IPS-18a (cell line): ENCODE results near the gene NDUFC1.
"Not testable (repeated sequence)": the region's sequence is repeated elsewhere in the genome, so short reads cannot be mapped to it uniquely, and the experiment has no call there.

ENCODE experiments used
- H3K27ac ChIP-seq: one replicate; pipeline ENCODE4 v1.5.1; 2013; ENCODE audit warnings: low read length
- H3K27me3 ChIP-seq: one replicate; pipeline ENCODE4 v1.6.1; 2013; ENCODE audit warnings: mild to moderate bottlenecking, low read length; ENCODE audit not compliant: control insufficient read depth, insufficient read depth
- H3K36me3 ChIP-seq: one replicate; pipeline ENCODE4 v1.6.1; 2013; ENCODE audit warnings: low read depth, low read length; ENCODE audit not compliant: control insufficient read depth
- H3K4me1 ChIP-seq: one replicate; pipeline ENCODE4 v1.6.1; 2013; ENCODE audit warnings: low read depth, low read length; ENCODE audit not compliant: control insufficient read depth
- H3K4me3 ChIP-seq: one replicate; pipeline ENCODE4 v1.5.1; 2013; ENCODE audit warnings: low read length
- H3K9ac ChIP-seq: one replicate; pipeline ENCODE4 v1.6.1; 2013; ENCODE audit warnings: mild to moderate bottlenecking, low read length, moderate library complexity
- H3K9me3 ChIP-seq: one replicate; pipeline ENCODE4 v1.6.1; 2013; ENCODE audit warnings: low read depth, low read length; ENCODE audit not compliant: control insufficient read depth

NDUFC1 gene

DNA sequence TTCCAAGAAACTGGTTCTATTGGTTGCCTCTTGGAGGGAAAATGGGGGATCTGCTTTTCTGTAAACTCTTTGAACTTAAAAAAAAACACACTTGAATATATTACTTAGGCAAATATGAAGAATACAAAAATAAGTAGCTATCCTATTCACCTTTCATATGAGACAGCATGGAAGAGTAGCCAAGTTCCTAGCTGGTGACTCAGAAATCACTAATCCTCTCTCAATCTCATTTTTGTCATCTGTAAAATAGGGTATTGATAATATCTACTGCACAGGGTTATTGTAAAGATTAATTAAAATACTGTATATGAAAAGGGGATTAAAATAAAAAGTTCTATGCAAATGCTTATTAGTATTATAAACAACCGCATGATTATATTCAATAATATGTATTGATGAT is 35.0 kb downstream of the NDUFC1 start:
- H3K9me3 ChIP-seq = no peaks in the 10 kb centered on the region
- no peaks in the 10 kb centered on the region for H3K27me3 ChIP-seq
- H3K36me3 ChIP-seq = no peaks in the 10 kb centered on the region
- H3K4me1 ChIP-seq = peaks cover 8% of the 10 kb centered on the region
- H3K27ac ChIP-seq = no peak overlapping the region
- no peak overlapping the region for H3K4me3 ChIP-seq
- H3K9ac ChIP-seq = no peak overlapping the region

DNA sequence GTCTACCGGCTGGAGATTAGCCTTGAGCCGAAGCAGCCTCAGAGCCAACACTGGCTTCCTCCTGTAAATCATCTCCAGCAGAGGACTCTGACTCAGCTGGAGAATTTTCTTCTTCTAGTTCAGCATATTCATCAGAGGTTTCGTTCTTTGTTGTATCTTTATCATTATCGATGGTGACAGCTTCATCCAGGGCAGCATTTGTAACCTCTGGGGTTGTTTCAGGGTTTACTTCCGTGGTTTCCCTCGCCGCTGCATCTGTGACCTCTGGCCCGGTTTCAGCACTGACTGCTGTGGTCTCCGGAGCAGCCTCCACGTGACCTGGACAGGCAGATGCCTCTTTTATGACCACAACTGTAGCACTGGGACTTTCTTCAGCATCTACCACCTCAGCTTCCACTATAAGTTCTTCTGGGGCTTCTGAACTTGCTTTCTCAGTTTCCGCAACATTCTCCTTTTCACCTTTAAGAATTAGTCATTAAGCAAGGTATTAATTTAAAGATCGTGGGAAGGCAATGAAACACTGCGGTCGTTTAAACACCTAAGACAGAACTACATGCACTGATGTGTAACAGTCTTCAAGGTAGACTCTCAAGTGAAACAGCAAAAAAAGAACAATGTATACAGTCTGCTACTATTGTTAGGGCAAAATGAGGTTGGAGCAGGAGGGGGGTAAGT is 35.6 kb downstream of the NDUFC1 start:
- no peaks in the 10 kb centered on the region for H3K27me3 ChIP-seq
- no peak overlapping the region for H3K9ac ChIP-seq
- H3K9me3 ChIP-seq = no peaks in the 10 kb centered on the region
- H3K27ac ChIP-seq = no peak overlapping the region
- H3K4me3 ChIP-seq = no peak overlapping the region
- H3K4me1 ChIP-seq = peaks cover 8% of the 10 kb centered on the region
- no peaks in the 10 kb centered on the region for H3K36me3 ChIP-seq

DNA sequence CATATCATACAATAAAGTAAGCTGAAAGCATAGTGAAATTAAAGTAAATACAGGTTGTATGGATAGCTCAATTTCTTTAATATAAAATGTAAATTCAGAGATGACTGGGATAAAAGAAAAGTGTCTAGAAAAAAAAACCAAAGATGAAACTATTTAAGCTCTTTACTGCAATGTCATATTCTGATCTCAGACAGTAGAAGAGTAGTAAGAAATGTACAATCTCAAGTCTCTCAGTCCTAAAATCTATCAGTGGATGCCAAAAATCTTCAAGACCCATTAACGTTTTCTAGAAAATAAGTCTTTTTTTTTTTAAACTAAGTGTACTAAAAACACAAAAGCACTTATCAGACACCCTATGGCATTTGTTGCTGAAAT is 36.1 kb downstream of the NDUFC1 start:
- H3K27ac ChIP-seq = no peak overlapping the region
- no peaks in the 10 kb centered on the region for H3K9me3 ChIP-seq
- no peak overlapping the region for H3K9ac ChIP-seq
- no peaks in the 10 kb centered on the region for H3K27me3 ChIP-seq
- peaks cover 8% of the 10 kb centered on the region for H3K4me1 ChIP-seq
- no peak overlapping the region for H3K4me3 ChIP-seq
- no peaks in the 10 kb centered on the region for H3K36me3 ChIP-seq

DNA sequence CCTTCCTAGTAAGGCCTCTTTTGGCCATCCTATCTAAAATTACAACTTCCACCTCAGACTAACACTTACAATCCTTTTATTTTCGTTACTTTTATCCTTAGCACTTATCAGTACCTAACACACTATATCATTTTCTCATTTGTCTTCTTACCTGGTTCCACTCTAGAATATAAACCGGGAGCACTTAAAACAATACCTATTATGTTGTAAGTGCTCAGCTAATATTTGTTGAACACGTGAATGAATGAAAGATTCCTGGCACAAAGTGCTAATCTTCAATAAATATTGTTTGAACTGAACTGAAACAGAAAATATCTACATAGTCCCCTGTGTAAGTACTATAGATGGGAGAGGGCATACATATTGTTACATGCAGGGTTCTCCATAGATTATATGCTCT is 36.6 kb downstream of the NDUFC1 start:
- Histone ChIP-seq H3K36me3 (no peaks in the 10 kb centered on the region), H3K9me3 (no peaks in the 10 kb centered on the region), H3K27ac (no peak overlapping the region), H3K9ac (no peak overlapping the region), H3K4me1 (peaks cover 8% of the 10 kb centered on the region), H3K4me3 (no peak overlapping the region), H3K27me3 (no peaks in the 10 kb centered on the region)

DNA sequence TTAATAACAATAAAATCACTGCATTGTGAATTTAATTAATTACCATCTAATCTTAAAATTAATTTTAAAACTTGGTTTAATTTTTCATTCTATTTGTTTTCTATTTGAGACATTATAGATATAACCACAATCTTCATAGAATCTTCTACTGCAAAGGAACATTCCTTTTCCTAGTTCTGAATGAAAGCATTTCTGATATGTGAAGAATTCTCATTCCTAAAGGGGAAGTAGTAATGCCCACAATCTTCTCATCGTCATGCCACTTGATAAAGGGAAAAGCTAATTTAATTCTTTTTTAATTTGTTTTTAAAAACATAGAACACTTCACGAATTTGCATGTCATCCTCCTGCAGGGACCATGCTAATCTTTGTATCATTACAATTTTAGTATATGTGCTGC is 45.9 kb downstream of the NDUFC1 start:
- Histone ChIP-seq H3K27me3 (no peaks in the 10 kb centered on the region), H3K36me3 (no peaks in the 10 kb centered on the region), H3K9me3 (no peaks in the 10 kb centered on the region), H3K4me1 (no peaks in the 10 kb centered on the region), H3K27ac (no peak overlapping the region), H3K9ac (no peak overlapping the region), H3K4me3 (no peak overlapping the region)

DNA sequence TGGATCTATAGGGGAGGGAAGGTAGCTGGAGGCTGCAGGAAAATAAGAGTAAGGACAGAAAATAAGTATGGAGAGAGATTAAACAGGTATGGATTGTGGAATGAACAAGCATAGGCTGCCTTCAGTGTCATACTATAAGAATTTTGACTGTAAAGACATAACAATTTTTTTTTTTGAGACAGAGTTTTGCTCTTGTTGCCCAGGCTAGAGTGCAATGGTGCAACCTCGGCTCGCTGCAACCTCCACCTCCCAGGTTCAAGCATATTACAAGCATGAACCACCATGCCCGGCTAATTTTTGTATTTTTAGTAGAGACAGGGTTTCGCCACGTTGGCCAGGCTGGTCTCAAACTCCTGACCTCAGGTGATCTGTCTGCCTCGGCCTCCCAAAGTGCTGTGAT is 46.7 kb downstream of the NDUFC1 start:
- not testable (repeated sequence) for H3K36me3 ChIP-seq, H3K9ac ChIP-seq, H3K27me3 ChIP-seq, H3K4me1 ChIP-seq, H3K9me3 ChIP-seq, H3K4me3 ChIP-seq, H3K27ac ChIP-seq

DNA sequence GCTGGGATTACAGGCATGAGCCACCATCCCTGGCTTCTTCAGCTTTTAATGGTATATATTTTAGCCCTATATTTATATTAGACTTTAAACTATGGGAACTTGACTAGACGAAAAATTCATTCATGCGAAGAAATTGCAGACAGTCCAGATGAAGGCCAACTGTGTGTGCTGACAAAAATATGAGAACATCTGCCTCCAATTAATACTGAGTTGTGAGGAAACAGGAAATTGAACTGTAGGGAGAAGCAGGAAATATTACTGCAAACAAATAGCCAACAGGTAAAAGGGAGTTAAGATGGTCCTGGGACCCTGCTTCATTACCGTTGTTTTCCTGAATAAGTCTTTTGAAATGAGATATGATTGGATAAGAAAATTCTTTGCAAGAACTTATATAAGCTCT is 48.6 kb downstream of the NDUFC1 start:
- Histone ChIP-seq H3K27me3 (no peaks in the 10 kb centered on the region), H3K4me3 (no peak overlapping the region), H3K36me3 (no peaks in the 10 kb centered on the region), H3K9ac (no peak overlapping the region), H3K9me3 (no peaks in the 10 kb centered on the region), H3K27ac (no peak overlapping the region), H3K4me1 (no peaks in the 10 kb centered on the region)

DNA sequence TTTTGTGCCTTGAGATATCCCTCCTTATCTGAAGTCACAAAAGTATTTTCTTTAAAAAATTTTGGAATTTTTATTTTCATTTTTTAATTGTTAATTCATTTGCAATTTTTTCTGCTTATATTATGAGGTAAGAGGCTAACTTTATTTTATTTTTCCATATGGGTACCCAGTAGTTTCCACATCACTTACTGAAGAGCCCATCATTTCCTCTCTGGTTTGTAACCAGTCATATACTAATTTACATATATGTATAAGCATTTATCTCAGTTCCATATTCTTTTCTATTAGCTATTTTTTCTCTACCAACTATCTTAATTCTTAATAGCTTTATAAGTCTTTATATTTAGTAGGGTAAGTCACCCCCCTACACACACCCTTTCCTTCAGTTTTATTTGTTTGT is 49.2 kb downstream of the NDUFC1 start:
- Histone ChIP-seq H3K36me3 (no peaks in the 10 kb centered on the region), H3K9me3 (no peaks in the 10 kb centered on the region), H3K27ac (no peak overlapping the region), H3K4me1 (no peaks in the 10 kb centered on the region), H3K4me3 (no peak overlapping the region), H3K9ac (no peak overlapping the region), H3K27me3 (no peaks in the 10 kb centered on the region)

DNA sequence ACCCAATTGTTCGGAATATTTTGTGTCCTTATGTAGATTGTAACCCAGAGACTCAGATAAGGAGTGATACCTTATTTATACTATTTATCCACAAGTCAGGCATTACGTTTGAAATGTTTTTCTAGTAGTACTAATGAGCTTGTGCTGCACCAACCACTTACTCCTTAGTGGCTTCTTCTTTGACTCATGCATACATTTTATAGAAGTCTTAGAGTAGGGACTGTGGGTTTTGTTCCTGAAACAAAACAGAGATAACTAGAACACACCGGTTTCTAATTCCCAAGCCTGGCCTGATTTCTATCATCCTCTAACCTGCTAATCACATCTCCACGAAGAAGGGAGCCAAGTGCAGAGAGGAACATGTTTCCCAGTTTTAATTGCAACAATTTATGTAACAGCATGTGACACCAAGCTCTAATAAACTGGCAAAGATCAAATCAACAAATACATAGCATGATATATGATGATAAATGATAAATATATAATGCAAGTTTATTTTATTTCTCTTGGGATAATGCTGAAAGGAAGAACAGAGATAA is 54.5 kb downstream of the NDUFC1 start:
- H3K9ac ChIP-seq = no peak overlapping the region
- no peaks in the 10 kb centered on the region for H3K9me3 ChIP-seq
- no peak overlapping the region for H3K4me3 ChIP-seq
- H3K36me3 ChIP-seq = no peaks in the 10 kb centered on the region
- H3K4me1 ChIP-seq = peaks cover under 1% of the 10 kb centered on the region
- no peaks in the 10 kb centered on the region for H3K27me3 ChIP-seq
- no peak overlapping the region for H3K27ac ChIP-seq

DNA sequence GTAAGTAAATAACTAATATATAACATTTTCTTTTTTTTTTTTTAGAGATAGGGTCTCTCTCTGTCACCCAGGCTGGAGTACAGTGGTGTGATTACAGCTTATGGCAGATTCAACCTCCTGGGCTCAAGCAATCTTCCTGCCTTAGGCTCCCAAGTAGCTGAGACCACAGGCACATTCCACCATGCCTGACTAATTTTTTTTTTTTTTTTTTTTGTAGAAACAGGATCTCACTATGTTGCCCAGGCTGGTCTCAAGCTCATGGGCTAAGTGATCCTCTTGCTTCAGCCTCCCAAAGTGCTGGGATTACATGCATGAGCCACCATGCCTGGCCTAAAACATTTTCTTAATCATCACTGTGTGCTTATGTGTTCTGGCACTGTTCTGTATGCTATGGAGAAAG is 55.0 kb downstream of the NDUFC1 start:
- Histone ChIP-seq H3K9ac (no peak overlapping the region), H3K9me3 (no peaks in the 10 kb centered on the region), H3K4me3 (no peak overlapping the region), H3K36me3 (no peaks in the 10 kb centered on the region), H3K4me1 (peaks cover 6% of the 10 kb centered on the region), H3K27me3 (no peaks in the 10 kb centered on the region), H3K27ac (no peak overlapping the region)

DNA sequence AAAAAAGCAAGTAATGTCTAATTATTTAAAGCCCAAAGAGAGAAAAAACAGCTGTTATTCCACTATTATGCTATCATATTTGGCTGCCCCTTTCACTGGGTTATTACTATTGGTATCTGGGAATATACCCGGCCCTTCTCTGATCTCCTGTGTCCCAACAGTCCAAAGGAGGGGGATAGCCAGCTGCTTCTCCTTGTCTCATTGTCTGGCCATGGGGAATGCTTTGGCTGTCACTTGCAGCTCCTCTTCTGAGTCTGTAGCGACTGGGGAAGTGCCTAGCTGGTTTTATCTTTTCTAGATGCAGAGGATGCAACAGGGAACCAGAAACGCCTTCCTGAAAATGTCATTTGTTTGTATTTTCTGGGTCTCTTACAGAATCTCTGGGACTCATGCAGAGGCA is 56.1 kb downstream of the NDUFC1 start:
- Histone ChIP-seq H3K4me3 (no peak overlapping the region), H3K27ac (no peak overlapping the region), H3K9me3 (no peaks in the 10 kb centered on the region), H3K27me3 (no peaks in the 10 kb centered on the region), H3K4me1 (peaks cover 16% of the 10 kb centered on the region), H3K9ac (no peak overlapping the region), H3K36me3 (no peaks in the 10 kb centered on the region)

DNA sequence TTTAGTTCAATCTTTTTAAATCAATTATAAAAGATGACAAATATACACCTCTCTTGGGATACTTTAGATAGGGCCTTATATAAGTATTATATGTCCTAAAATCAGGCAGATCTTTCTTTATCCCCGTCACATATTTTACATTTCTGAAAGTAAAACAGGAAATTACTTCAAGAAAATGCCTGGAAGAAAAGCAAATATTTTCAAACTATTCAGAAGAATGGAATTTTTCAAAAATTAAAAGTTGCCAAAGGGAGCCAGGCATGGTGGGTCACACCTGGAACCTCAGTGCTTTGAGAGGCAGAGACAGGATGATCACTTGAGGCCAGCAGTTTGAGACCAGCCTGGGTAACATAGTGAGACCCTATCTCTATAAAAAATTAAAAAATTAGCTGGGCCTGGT is 56.7 kb downstream of the NDUFC1 start:
- H3K27ac ChIP-seq = no peak overlapping the region
- no peaks in the 10 kb centered on the region for H3K9me3 ChIP-seq
- no peaks in the 10 kb centered on the region for H3K27me3 ChIP-seq
- H3K4me1 ChIP-seq = peaks cover 19% of the 10 kb centered on the region
- H3K9ac ChIP-seq = no peak overlapping the region
- H3K36me3 ChIP-seq = no peaks in the 10 kb centered on the region
- no peak overlapping the region for H3K4me3 ChIP-seq
